HG03045 (cell line): ENCODE measurements around the gene RBM44.
"Not testable (repeated sequence)": the region's sequence is repeated elsewhere in the genome, so short reads cannot be mapped to it uniquely, and the experiment has no call there.

Experiments
- ATAC-seq: cut with Tn5 transposase; IDR thresholded peaks from one replicate; pipeline ENCODE4 v1.9.1; 2021; ENCODE audit warnings: mild to moderate bottlenecking, moderate library complexity; ENCODE audit not compliant: unreplicated experiment

The RBM44 gene

GRCh38 chr2:237782181-237782580 is 16.4 kb upstream of the RBM44 start:
- no peak for ATAC-seq

GRCh38 chr2:237783678-237784077 is 14.9 kb upstream of the RBM44 start:
- not testable (repeated sequence) for ATAC-seq

- ATAC-seq = no peak
Observed at GRCh38 chr2:237786936-237787335, 11.6 kb upstream of the RBM44 start.

GRCh38 chr2:237790353-237790752 is 8.2 kb upstream of the RBM44 start:
- ATAC-seq = no peak

GRCh38 chr2:237791977-237792727 is 6.4 kb upstream of the RBM44 start:
- no peak for ATAC-seq

- ATAC-seq = no peak
Observed at GRCh38 chr2:237797253-237797652, 1.3 kb upstream of the RBM44 start.

- no peak for ATAC-seq
Observed at GRCh38 chr2:237799060-237799428, 465 bp downstream of the RBM44 start.

GRCh38 chr2:237801466-237801865 is 2.9 kb downstream of the RBM44 start:
- no peak for ATAC-seq

- no peak for ATAC-seq
Observed at GRCh38 chr2:237806334-237806733, 7.8 kb downstream of the RBM44 start.

- ATAC-seq = no peak
Observed at GRCh38 chr2:237815637-237816036, 17.1 kb downstream of the RBM44 start.

GRCh38 chr2:237816531-237816930 is 18.0 kb downstream of the RBM44 start:
- no peak for ATAC-seq

GRCh38 chr2:237818066-237818473 is 19.5 kb downstream of the RBM44 start:
- no peak for ATAC-seq

GRCh38 chr2:237819231-237819630 is 20.7 kb downstream of the RBM44 start:
- no peak for ATAC-seq

- ATAC-seq = no peak
Observed at GRCh38 chr2:237820421-237820820, 21.8 kb downstream of the RBM44 start.

GRCh38 chr2:237823544-237823943 is 25.0 kb downstream of the RBM44 start:
- no peak for ATAC-seq

- no peak for ATAC-seq
Observed at GRCh38 chr2:237824085-237824484, 25.5 kb downstream of the RBM44 start.

- ATAC-seq = no peak
Observed at GRCh38 chr2:237827421-237827987, 28.9 kb downstream of the RBM44 start.

GRCh38 chr2:237830522-237830921 is 31.9 kb downstream of the RBM44 start:
- ATAC-seq = no peak

GRCh38 chr2:237833546-237833945 is 35.0 kb downstream of the RBM44 start:
- no peak for ATAC-seq

GRCh38 chr2:237835372-237835771 is 36.8 kb downstream of the RBM44 start:
- no peak for ATAC-seq

GRCh38 chr2:237841051-237841450 is 42.5 kb downstream of the RBM44 start:
- ATAC-seq = no peak

GRCh38 chr2:237848940-237849339 is 50.4 kb downstream of the RBM44 start:
- ATAC-seq = not testable (repeated sequence)

GRCh38 chr2:237854295-237854694 is 55.7 kb downstream of the RBM44 start:
- ATAC-seq = no peak
